Trophoblast cell (in vitro differentiated cells and primary cell): ENCODE results near the gene KCNJ3.

Experiments used
- DNase-seq, 2 donors: peaks; one replicate each; pipeline ENCODE4 v3.0.0-alpha.2; 2016
- H2AFZ ChIP-seq: 2 replicates; pipeline ENCODE4 v1.6.1; 2013; ENCODE audit warnings: low read length, moderate library complexity, mild to moderate bottlenecking; ENCODE audit not compliant: insufficient read depth, poor library complexity
- H2AK5ac ChIP-seq: 2 replicates; pipeline ENCODE4 v1.6.1; 2013; ENCODE audit warnings: mild to moderate bottlenecking, low read length
- H2BK120ac ChIP-seq: 2 replicates; pipeline ENCODE4 v1.6.1; 2013; ENCODE audit warnings: low read length, mild to moderate bottlenecking, moderate library complexity; ENCODE audit not compliant: insufficient read depth, poor library complexity
- H2BK12ac ChIP-seq: 2 replicates; pipeline ENCODE4 v1.6.1; 2013; ENCODE audit warnings: mild to moderate bottlenecking, low read length, moderate library complexity
- H2BK5ac ChIP-seq: 2 replicates; pipeline ENCODE4 v1.6.1; 2013; ENCODE audit warnings: low read length, low read depth, moderate library complexity, mild to moderate bottlenecking; ENCODE audit not compliant: poor library complexity
- H3K14ac ChIP-seq: 2 replicates; pipeline ENCODE4 v1.6.1; 2013; ENCODE audit warnings: mild to moderate bottlenecking, low read length
- H3K18ac ChIP-seq: 2 replicates; pipeline ENCODE4 v1.6.1; 2013; ENCODE audit warnings: mild to moderate bottlenecking, low read length
- H3K23ac ChIP-seq: 2 replicates; pipeline ENCODE4 v1.6.1; 2013; ENCODE audit warnings: low read length
- H3K27ac ChIP-seq: 2 replicates; pipeline ENCODE4 v1.5.1; 2013; ENCODE audit warnings: low read depth, mild to moderate bottlenecking, inconsistent platforms, low read length, moderate library complexity
- H3K27me3 ChIP-seq: 2 replicates; pipeline ENCODE4 v1.6.1; 2013; ENCODE audit warnings: inconsistent platforms, mild to moderate bottlenecking, low read length, moderate library complexity; ENCODE audit not compliant: insufficient read depth
- H3K36me3 ChIP-seq, 2 experiments: 1 replicate in 1 of 2; 2 replicates in 1 of 2; pipeline ENCODE4 v1.6.1; 2013; ENCODE audit warnings: low read length in 2 of 2, mild to moderate bottlenecking in 2 of 2, moderate library complexity in 1 of 2; ENCODE audit not compliant: insufficient read depth in 2 of 2, control insufficient read depth in 1 of 2
- H3K4ac ChIP-seq: 2 replicates; pipeline ENCODE4 v1.6.1; 2013; ENCODE audit warnings: low read depth, mild to moderate bottlenecking, low read length, moderate library complexity
- H3K4me1 ChIP-seq, 2 experiments: 1 replicate in 1 of 2; 2 replicates in 1 of 2; pipeline ENCODE4 v1.6.1; 2013; ENCODE audit warnings: low read length in 2 of 2, mild to moderate bottlenecking in 2 of 2, moderate library complexity in 1 of 2; ENCODE audit not compliant: insufficient read depth in 2 of 2, control insufficient read depth in 1 of 2
- H3K4me2 ChIP-seq: 2 replicates; pipeline ENCODE4 v1.6.1; 2013; ENCODE audit warnings: inconsistent platforms, mild to moderate bottlenecking, low read length, moderate library complexity
- H3K4me3 ChIP-seq: 2 replicates; pipeline ENCODE4 v1.5.1; 2013; ENCODE audit warnings: mild to moderate bottlenecking, low read depth, low read length, inconsistent platforms
- H3K79me1 ChIP-seq: one replicate; pipeline ENCODE4 v1.6.1; 2013; ENCODE audit warnings: low read length
- H3K79me2 ChIP-seq: 2 replicates; pipeline ENCODE4 v1.6.1; 2013; ENCODE audit warnings: low read length, mild to moderate bottlenecking; ENCODE audit not compliant: control insufficient read depth, insufficient read depth, poor library complexity
- H3K9ac ChIP-seq: 2 replicates; pipeline ENCODE4 v1.6.1; 2013; ENCODE audit warnings: mild to moderate bottlenecking, low read length
- H3K9me3 ChIP-seq: 2 replicates; pipeline ENCODE4 v1.6.1; 2013; ENCODE audit warnings: low read depth, mild to moderate bottlenecking, control low read depth, inconsistent platforms, low read length; ENCODE audit not compliant: insufficient read depth
- H4K12ac ChIP-seq: 2 replicates; pipeline ENCODE4 v1.6.1; 2013; ENCODE audit warnings: low read depth, mild to moderate bottlenecking, low read length, moderate library complexity
- H4K8ac ChIP-seq: 2 replicates; pipeline ENCODE4 v1.6.1; 2013; ENCODE audit warnings: low read depth, mild to moderate bottlenecking, low read length, moderate library complexity
- H4K91ac ChIP-seq: one replicate; pipeline ENCODE4 v1.6.1; 2013; ENCODE audit warnings: low read depth, mild to moderate bottlenecking, low read length, moderate library complexity
- WGBS: extraction: QIAGEN DNeasy Blood & Tissue Kit; methylation state at CpG from one replicate; pipeline ENCODE4 v1.1.7; 2013; ENCODE audit warnings: missing lambda C conversion rate; ENCODE audit not compliant: insufficient read length, insufficient coverage; ENCODE audit errors: extremely low coverage; 5-methylcytosine and 5-hydroxymethylcytosine counted together

The KCNJ3 gene

DNA sequence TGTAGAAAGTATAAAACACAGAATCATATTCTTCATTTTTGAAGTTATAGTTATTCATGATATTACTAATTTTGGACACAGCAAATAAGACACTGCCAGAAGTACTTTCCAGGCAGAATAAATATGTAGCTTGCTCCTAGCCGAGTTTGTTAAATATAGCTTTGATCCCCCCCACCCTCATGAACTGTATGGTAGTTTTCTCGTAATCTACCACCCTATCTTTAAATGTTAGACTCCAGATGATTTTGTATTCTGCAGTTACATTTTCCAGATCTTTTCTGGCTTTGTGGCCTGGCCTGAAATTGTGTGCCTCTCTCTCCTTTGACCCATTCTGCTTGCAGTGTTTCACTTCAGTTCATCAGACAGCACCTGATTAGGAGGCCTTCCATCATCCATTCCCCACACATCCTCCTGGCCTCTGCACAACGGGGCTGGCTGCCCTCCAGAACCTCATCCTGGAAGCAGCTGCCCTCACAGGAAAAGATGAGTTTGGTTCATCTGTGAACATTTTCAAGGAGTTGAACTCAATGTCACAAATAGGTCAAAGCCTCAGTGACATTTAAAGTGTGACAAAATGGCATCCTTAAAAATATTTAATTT, 4.7 kb upstream of the KCNJ3 start:
- no peak overlapping the region for H4K91ac ChIP-seq
- no peak overlapping the region for H2BK5ac ChIP-seq
- no peaks in the 10 kb centered on the region for H3K79me2 ChIP-seq
- no peak overlapping the region for H2BK12ac ChIP-seq
- no peak overlapping the region for H3K23ac ChIP-seq
- H3K79me1 ChIP-seq, result no peaks in the 10 kb centered on the region
- H2BK120ac ChIP-seq, result no peak overlapping the region
- no peak overlapping the region for H3K9ac ChIP-seq
- no peak overlapping the region for H4K8ac ChIP-seq
- peaks cover 15% of the 10 kb centered on the region for H3K27me3 ChIP-seq
- H3K36me3 ChIP-seq, result no peaks in the 10 kb centered on the region
- H4K12ac ChIP-seq, result no peak overlapping the region
- H3K4me2 ChIP-seq, result no peak overlapping the region
- WGBS, result no CpG with 5 or more reads among the region's 3 CpGs
- no peak overlapping the region for H3K4ac ChIP-seq
- peaks cover 7 to 9% of the 10 kb centered on the region in 2 experiments for H3K4me1 ChIP-seq
- no peak overlapping the region for H3K4me3 ChIP-seq
- DNase-seq, result no peak
- H3K18ac ChIP-seq, result no peak overlapping the region
- H3K9me3 ChIP-seq, result no peaks in the 10 kb centered on the region
- no peak overlapping the region for H2AK5ac ChIP-seq
- no peak overlapping the region for H2AFZ ChIP-seq
- H3K27ac ChIP-seq, result no peak overlapping the region
- no peak overlapping the region for H3K14ac ChIP-seq

DNA sequence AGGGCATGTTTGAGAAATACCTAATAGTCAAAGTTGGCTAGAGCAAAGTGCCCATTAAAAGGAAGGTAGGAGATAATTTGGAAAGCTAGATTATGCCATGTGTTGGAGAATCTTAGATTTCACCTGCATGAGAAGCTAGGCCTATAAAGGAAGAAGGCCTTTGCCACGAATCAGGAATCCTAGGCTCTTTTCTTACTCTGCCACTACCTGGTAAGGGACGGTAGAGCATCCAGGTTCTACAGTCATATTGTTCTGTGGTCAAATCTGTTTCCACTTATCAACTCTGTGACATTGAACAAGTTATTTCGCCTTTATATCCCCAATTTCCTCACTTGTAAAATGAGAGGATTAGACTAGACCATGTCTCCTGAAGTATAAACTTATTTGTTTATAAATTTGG, 3.6 kb upstream of the KCNJ3 start:
- no peak overlapping the region for H3K4me2 ChIP-seq
- no peaks in the 10 kb centered on the region for H3K36me3 ChIP-seq
- no CpG with 5 or more reads among the region's 3 CpGs for WGBS
- H3K23ac ChIP-seq, result no peak overlapping the region
- no peaks in the 10 kb centered on the region for H3K79me2 ChIP-seq
- no peak for DNase-seq
- H4K12ac ChIP-seq, result no peak overlapping the region
- H3K79me1 ChIP-seq, result no peaks in the 10 kb centered on the region
- H4K8ac ChIP-seq, result no peak overlapping the region
- H3K9me3 ChIP-seq, result no peaks in the 10 kb centered on the region
- H2AFZ ChIP-seq, result no peak overlapping the region
- no peak overlapping the region for H3K18ac ChIP-seq
- no peak overlapping the region for H4K91ac ChIP-seq
- H3K4me3 ChIP-seq, result no peak overlapping the region
- no peak overlapping the region for H3K14ac ChIP-seq
- no peak overlapping the region for H2BK120ac ChIP-seq
- peaks cover 7 to 9% of the 10 kb centered on the region in 2 experiments for H3K4me1 ChIP-seq
- H3K27me3 ChIP-seq, result peaks cover 15% of the 10 kb centered on the region
- H2AK5ac ChIP-seq, result no peak overlapping the region
- no peak overlapping the region for H3K4ac ChIP-seq
- no peak overlapping the region for H3K27ac ChIP-seq
- no peak overlapping the region for H2BK5ac ChIP-seq
- H2BK12ac ChIP-seq, result no peak overlapping the region
- no peak overlapping the region for H3K9ac ChIP-seq

DNA sequence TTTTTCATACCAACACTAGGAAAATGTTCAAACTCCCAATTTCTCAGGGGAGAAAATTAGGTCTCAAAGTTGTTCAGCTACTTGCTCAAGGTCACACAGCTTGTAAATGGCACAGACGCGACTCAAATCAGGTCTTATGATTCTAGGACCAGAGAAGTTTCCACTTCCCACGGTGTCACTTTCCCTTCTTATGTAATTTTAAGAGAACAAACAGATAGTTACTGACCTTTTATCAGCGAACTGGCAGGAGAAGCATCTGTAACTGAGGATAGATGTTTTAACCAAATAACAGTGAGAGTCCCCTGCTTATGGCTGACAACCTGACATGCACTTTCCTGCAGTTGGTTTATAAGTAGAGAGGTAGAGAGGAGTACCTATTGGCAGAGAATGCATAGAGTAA, 2.1 kb upstream of the KCNJ3 start:
- H3K18ac ChIP-seq, result no peak overlapping the region
- H4K8ac ChIP-seq, result no peak overlapping the region
- H3K79me1 ChIP-seq, result no peaks in the 10 kb centered on the region
- no peaks in the 10 kb centered on the region for H3K9me3 ChIP-seq
- WGBS, result no CpG with 5 or more reads among the region's 4 CpGs
- H3K79me2 ChIP-seq, result no peaks in the 10 kb centered on the region
- H3K4ac ChIP-seq, result no peak overlapping the region
- DNase-seq, result no peak
- no peak overlapping the region for H4K12ac ChIP-seq
- no peak overlapping the region for H3K14ac ChIP-seq
- no peak overlapping the region for H2AFZ ChIP-seq
- no peak overlapping the region for H3K9ac ChIP-seq
- no peaks in the 10 kb centered on the region for H3K36me3 ChIP-seq
- H2BK120ac ChIP-seq, result no peak overlapping the region
- no peak overlapping the region for H4K91ac ChIP-seq
- no peak overlapping the region for H3K4me2 ChIP-seq
- H2AK5ac ChIP-seq, result no peak overlapping the region
- H3K4me1 ChIP-seq, result peaks cover 7 to 9% of the 10 kb centered on the region in 2 experiments
- no peak overlapping the region for H3K4me3 ChIP-seq
- H3K27me3 ChIP-seq, result peaks cover 15% of the 10 kb centered on the region
- H3K27ac ChIP-seq, result no peak overlapping the region
- no peak overlapping the region for H3K23ac ChIP-seq
- H2BK5ac ChIP-seq, result no peak overlapping the region
- no peak overlapping the region for H2BK12ac ChIP-seq

DNA sequence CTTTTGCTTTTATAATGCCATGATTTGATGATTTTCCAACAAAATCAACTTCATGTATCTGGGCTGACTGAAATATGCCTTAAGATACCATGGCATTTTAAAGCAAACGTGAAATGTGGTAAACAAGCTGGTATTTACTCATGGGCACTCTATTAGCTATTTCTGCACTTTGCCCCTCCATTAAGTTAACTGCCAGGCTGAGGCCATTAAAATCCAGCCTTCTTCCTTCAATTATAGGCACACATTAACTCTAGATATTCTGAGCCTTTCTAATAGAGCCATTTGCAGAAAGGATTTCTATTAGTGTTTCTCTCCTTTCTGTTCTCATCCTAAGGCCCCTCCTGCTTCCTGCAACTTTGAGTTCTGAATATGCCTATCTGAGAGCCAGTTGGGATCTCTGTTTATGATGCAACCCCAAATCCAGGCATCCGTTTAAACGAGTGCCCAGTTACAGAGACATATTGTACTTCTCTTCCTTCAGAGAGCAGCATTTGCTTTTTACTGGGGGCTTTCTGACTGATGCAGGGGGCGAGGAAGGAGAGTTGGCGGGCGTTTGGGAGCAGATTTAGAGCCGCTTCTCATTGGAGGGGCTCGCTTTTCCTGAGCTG, 1.6 kb upstream of the KCNJ3 start:
- Histone ChIP-seq H3K4ac (no peak overlapping the region), H3K27ac (no peak overlapping the region), H3K27me3 (peaks cover 15% of the 10 kb centered on the region), H4K8ac (no peak overlapping the region), H3K4me3 (no peak overlapping the region), H3K18ac (no peak overlapping the region), H2BK12ac (no peak overlapping the region), H3K23ac (no peak overlapping the region), H4K12ac (no peak overlapping the region), H3K14ac (no peak overlapping the region), H2BK5ac (no peak overlapping the region), H3K4me1 (peaks cover 7 to 9% of the 10 kb centered on the region in 2 experiments), H3K79me1 (no peaks in the 10 kb centered on the region), H4K91ac (no peak overlapping the region), H3K79me2 (no peaks in the 10 kb centered on the region), H2AFZ (no peak overlapping the region), H3K4me2 (peak overlapping the region; percentile 91), H2BK120ac (no peak overlapping the region), H3K36me3 (no peaks in the 10 kb centered on the region), H2AK5ac (no peak overlapping the region), H3K9me3 (no peaks in the 10 kb centered on the region), H3K9ac (no peak overlapping the region)
- no CpG with 5 or more reads among the region's 8 CpGs for WGBS
- DNase-seq, result no peak
